ENCODE results near the gene ITPRIPL2.

ITPRIPL2 gene

GRCh38 chr16:19130852-19131824 is 17.4 kb downstream of the ITPRIPL2 start:
- Histone ChIP-seq H3K9ac (ENCODE audit: low read depth, low read length, poor library complexity, severe bottlenecking) (no peak overlapping the region), H3K36me3 (ENCODE audit: insufficient read depth, low read length) (no peaks in the 10 kb centered on the region), H3K9me2 (replicated peaks; ENCODE audit: low read depth, low read length) (no peaks in the 10 kb centered on the region), H3K79me2 (ENCODE audit: insufficient read depth, low read length) (no peaks in the 10 kb centered on the region), H2AFZ (ENCODE audit: low read length) (no peak overlapping the region; the same call in 1 of the 2 replicates), H3K27me3 (ENCODE audit: insufficient read depth, low read length, poor library complexity, severe bottlenecking) (no peaks in the 10 kb centered on the region), H4K20me1 (ENCODE audit: insufficient read depth, low read length, poor library complexity, severe bottlenecking) (no peaks in the 10 kb centered on the region), H3K4me1 (ENCODE audit: insufficient read depth, low read length, poor library complexity, severe bottlenecking) (peaks cover 13% of the 10 kb centered on the region), H3K4me3 (ENCODE audit: low read length, poor library complexity, severe bottlenecking) (no peak overlapping the region), H3K9me3 (ENCODE audit: insufficient read depth, low read depth, low read length) (no peaks in the 10 kb centered on the region), H3K4me2 (ENCODE audit: low read depth, low read length, poor library complexity, severe bottlenecking) (peak overlapping the region; percentile 42), H3F3A (ENCODE audit: low read depth) (no peaks in the 10 kb centered on the region)
- TF ChIP-seq CTCF (conservative IDR thresholded peaks at IDR 0.05; ENCODE audit: low read length) (no peak), EZH2phosphoT487 (IDR thresholded peaks at IDR 0.05; ENCODE audit: borderline replicate concordance) (no peak)

GRCh38 chr16:19131825-19132218 is 18.1 kb downstream of the ITPRIPL2 start:
- Histone ChIP-seq H3K4me1 (ENCODE audit: insufficient read depth, low read length, poor library complexity, severe bottlenecking) (peaks cover 13% of the 10 kb centered on the region), H3K27me3 (ENCODE audit: insufficient read depth, low read length, poor library complexity, severe bottlenecking) (no peaks in the 10 kb centered on the region), H3K9me3 (ENCODE audit: insufficient read depth, low read depth, low read length) (no peaks in the 10 kb centered on the region), H3K9me2 (replicated peaks; ENCODE audit: low read depth, low read length) (no peaks in the 10 kb centered on the region), H3K4me2 (ENCODE audit: low read depth, low read length, poor library complexity, severe bottlenecking) (no peak overlapping the region), H2AFZ (ENCODE audit: low read length) (no peak overlapping the region), H3K79me2 (ENCODE audit: insufficient read depth, low read length) (no peaks in the 10 kb centered on the region), H4K20me1 (ENCODE audit: insufficient read depth, low read length, poor library complexity, severe bottlenecking) (no peaks in the 10 kb centered on the region), H3F3A (ENCODE audit: low read depth) (no peaks in the 10 kb centered on the region), H3K9ac (ENCODE audit: low read depth, low read length, poor library complexity, severe bottlenecking) (no peak overlapping the region), H3K36me3 (ENCODE audit: insufficient read depth, low read length) (no peaks in the 10 kb centered on the region), H3K4me3 (ENCODE audit: low read length, poor library complexity, severe bottlenecking) (no peak overlapping the region)
- no peak for TF ChIP-seq EZH2phosphoT487 (IDR thresholded peaks at IDR 0.05; ENCODE audit: borderline replicate concordance)

GRCh38 chr16:19132255-19132654 is 18.5 kb downstream of the ITPRIPL2 start:
- TF ChIP-seq CTCF (conservative IDR thresholded peaks at IDR 0.05; ENCODE audit: low read length) (no peak), EZH2phosphoT487 (IDR thresholded peaks at IDR 0.05; ENCODE audit: borderline replicate concordance) (no peak)
- no peaks in the 10 kb centered on the region for H3F3A ChIP-seq (ENCODE audit: low read depth)
- H3K4me2 ChIP-seq (ENCODE audit: low read depth, low read length, poor library complexity, severe bottlenecking) = no peak overlapping the region
- no peaks in the 10 kb centered on the region for H3K9me3 ChIP-seq (ENCODE audit: insufficient read depth, low read depth, low read length)
- H3K9ac ChIP-seq (ENCODE audit: low read depth, low read length, poor library complexity, severe bottlenecking) = no peak overlapping the region
- no peaks in the 10 kb centered on the region for H3K79me2 ChIP-seq (ENCODE audit: insufficient read depth, low read length)
- no peaks in the 10 kb centered on the region for H3K27me3 ChIP-seq (ENCODE audit: insufficient read depth, low read length, poor library complexity, severe bottlenecking)
- H2AFZ ChIP-seq (ENCODE audit: low read length) = no peak overlapping the region
- peaks cover 13% of the 10 kb centered on the region for H3K4me1 ChIP-seq (ENCODE audit: insufficient read depth, low read length, poor library complexity, severe bottlenecking)
- no peak overlapping the region for H3K4me3 ChIP-seq (ENCODE audit: low read length, poor library complexity, severe bottlenecking)
- H3K36me3 ChIP-seq (ENCODE audit: insufficient read depth, low read length) = no peaks in the 10 kb centered on the region
- no peaks in the 10 kb centered on the region for H3K9me2 ChIP-seq (replicated peaks; ENCODE audit: low read depth, low read length)
- no peaks in the 10 kb centered on the region for H4K20me1 ChIP-seq (ENCODE audit: insufficient read depth, low read length, poor library complexity, severe bottlenecking)

Data from Loucy (cell line).